ENCODE results near the gene LRP1B.

DNA sequence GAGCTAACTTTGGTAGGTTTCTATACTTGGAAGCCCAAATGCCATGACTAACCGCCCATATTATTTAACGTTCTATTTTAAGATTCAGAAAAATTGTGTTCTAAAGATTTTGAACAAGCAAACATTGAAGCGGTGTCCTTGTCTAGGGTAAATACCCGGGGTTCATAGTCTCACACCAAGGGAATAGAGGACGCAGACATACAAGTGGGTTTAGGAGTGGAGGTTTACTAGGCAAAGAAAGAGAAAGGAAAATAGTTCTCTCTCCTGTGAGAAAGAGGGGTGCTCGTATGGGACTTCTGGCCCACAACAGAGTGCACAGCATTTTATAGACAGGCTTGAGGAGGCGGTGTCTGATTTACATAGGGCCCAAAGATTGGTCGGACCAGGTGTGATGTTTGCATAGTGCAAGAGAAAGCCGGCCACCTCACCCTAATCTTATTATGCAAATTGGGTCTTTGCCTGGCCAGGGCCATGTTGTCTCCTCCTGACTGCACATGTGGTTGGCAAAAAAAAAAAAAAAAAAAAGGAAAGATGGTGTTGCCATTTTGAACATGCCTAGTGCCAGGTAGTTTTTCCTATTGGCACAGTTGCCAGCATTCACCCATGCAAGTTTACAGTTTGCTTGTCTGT is 1062.6 kb downstream of the LRP1B start:
- TF ChIP-seq, protein P1, sequence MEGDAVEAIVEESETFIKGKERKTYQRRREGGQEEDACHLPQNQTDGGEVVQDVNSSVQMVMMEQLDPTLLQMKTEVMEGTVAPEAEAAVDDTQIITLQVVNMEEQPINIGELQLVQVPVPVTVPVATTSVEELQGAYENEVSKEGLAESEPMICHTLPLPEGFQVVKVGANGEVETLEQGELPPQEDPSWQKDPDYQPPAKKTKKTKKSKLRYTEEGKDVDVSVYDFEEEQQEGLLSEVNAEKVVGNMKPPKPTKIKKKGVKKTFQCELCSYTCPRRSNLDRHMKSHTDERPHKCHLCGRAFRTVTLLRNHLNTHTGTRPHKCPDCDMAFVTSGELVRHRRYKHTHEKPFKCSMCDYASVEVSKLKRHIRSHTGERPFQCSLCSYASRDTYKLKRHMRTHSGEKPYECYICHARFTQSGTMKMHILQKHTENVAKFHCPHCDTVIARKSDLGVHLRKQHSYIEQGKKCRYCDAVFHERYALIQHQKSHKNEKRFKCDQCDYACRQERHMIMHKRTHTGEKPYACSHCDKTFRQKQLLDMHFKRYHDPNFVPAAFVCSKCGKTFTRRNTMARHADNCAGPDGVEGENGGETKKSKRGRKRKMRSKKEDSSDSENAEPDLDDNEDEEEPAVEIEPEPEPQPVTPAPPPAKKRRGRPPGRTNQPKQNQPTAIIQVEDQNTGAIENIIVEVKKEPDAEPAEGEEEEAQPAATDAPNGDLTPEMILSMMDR (IDR thresholded peaks at IDR 0.05; ENCODE audit: low read length): no peak
- TF ChIP-seq EZH2 (IDR thresholded peaks at IDR 0.05; ENCODE audit: borderline replicate concordance, low read length): no peak
